Lung (tissue), 12 donors: ENCODE data around the gene ANKRD27. TPM values are rescaled to one million over a fixed set of nuclear protein-coding genes. Genes with fewer than 3 reads are reported as not detected.
"Not testable (repeated sequence)": the region's sequence is repeated elsewhere in the genome, so short reads cannot be mapped to it uniquely, and the experiment has no call there.

Experiments used
- ATAC-seq: fragments of 200-7000 bp; cut with Tn5 transposase; one replicate; pipeline ENCODE4 v1.9.1; 2020; ENCODE audit warnings: moderate number of reproducible peaks; ENCODE audit not compliant: insufficient read depth, low FRiP score
- DNase-seq, 3 donors: peaks; one replicate each; pipeline ENCODE4 v3.0.0-alpha.2; 2013 to 2017
- H3K27ac ChIP-seq, 2 donors: one replicate each; pipeline ENCODE4 v1.5.1; 2013; ENCODE audit warnings: mild to moderate bottlenecking in 2 of 2, moderate library complexity in 2 of 2, control low read depth in 1 of 2, inconsistent platforms in 1 of 2, low read depth in 1 of 2, low read length in 1 of 2
- H3K27me3 ChIP-seq, 3 donors: one replicate each; pipeline ENCODE4 v1.5.1; 2013; ENCODE audit warnings: low read length in 2 of 3; ENCODE audit not compliant: control insufficient read depth in 3 of 3, insufficient read depth in 3 of 3
- H3K36me3 ChIP-seq, 4 donors: one replicate each; pipeline ENCODE4 v1.5.1; 2013; ENCODE audit warnings: low read length in 4 of 4, mild to moderate bottlenecking in 1 of 4, moderate library complexity in 1 of 4; ENCODE audit not compliant: control insufficient read depth in 4 of 4, insufficient read depth in 4 of 4
- H3K4me1 ChIP-seq, 5 donors: one replicate each; pipeline ENCODE4 v1.5.1; 2013; ENCODE audit warnings: low read length in 5 of 5, mild to moderate bottlenecking in 2 of 5, moderate library complexity in 1 of 5; ENCODE audit not compliant: control insufficient read depth in 5 of 5, insufficient read depth in 5 of 5
- H3K4me3 ChIP-seq: one replicate; pipeline ENCODE4 v1.5.1; 2013; ENCODE audit warnings: mild to moderate bottlenecking, control low read depth, moderate library complexity
- H3K9ac ChIP-seq, 2 donors: one replicate each; pipeline ENCODE4 v1.5.1; 2013; ENCODE audit warnings: low read length in 2 of 2, control low read depth in 1 of 2; ENCODE audit not compliant: insufficient read depth in 1 of 2
- H3K9me3 ChIP-seq, 4 donors: one replicate each; pipeline ENCODE4 v1.5.1; 2013; ENCODE audit warnings: low read length in 3 of 4, mild to moderate bottlenecking in 1 of 4, moderate library complexity in 1 of 4; ENCODE audit not compliant: control insufficient read depth in 4 of 4, insufficient read depth in 3 of 4
- WGBS, 2 donors: extraction: QIAGEN DNeasy Blood & Tissue Kit; methylation state at CpG; one replicate each; pipeline ENCODE4 v1.1.7; 2013; 5-methylcytosine and 5-hydroxymethylcytosine counted together
- polyA plus RNA-seq, 2 donors: library from polyadenylated mRNA; stranded (reverse); fragments of 200-250 nt; gene quantifications; one replicate each; pipeline ENCODE4 v1.2.1, GENCODE V29; 2013
- total RNA-seq, 2 donors: library from RNA; depleted of rRNA in 1 of 2; stranded (reverse); fragments of >200 nt in 1 of 2; gene quantifications; one replicate each; pipeline ENCODE4 v1.2.1, GENCODE V29; 2014 to 2021
- TF ChIP-seq, protein P1 (sequence below): IDR thresholded peaks from 2 replicates; pipeline ENCODE4 v1.5.1; 2012; ENCODE audit warnings: mild to moderate bottlenecking; ENCODE audit errors: control extremely low read depth, extremely low read depth
- donor health status: control.
- donor health status: control.
- donor health status: Bipolar disorder and iron deficiency.
- donor health status: healthy.
- donor health status: DM: yes; HTN: yes; CAD: no.

Gene ANKRD27
- total and polyA plus RNA-seq, 4 donors: 8.9 to 31.5 (median 22.5) TPM

DNA sequence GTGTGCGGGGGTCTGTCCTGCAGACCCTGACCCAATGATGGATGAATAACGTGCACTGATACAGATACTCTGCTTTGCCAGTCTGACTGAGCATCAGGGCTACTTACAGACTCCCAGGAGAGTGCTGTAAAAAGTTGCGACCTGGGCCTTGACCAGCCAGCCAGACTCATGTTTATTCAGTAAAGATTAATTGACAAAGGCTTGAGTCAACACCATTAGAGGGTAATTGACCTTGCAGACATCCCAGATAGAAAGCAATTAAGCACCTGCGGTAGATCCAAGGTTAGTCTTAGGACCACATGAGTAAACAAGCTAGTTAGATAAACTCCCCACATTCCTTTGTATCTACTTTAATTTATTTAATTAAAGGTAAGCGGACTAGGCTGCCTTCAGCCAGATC lies 27.0 kb upstream of the ANKRD27 start:
- Histone ChIP-seq H3K27me3 (no peaks in the 10 kb centered on the region), H3K36me3 (peaks cover 4 to 19% (median 7%) of the 10 kb centered on the region in 4 donors), H3K27ac (no peak overlapping the region), H3K9ac (no peak overlapping the region), H3K9me3 (peaks cover 0 to 4% (median 1%) of the 10 kb centered on the region in 4 donors), H3K4me3 (no peak overlapping the region), H3K4me1 (peaks cover 0 to 7% (median 0%) of the 10 kb centered on the region in 5 donors)
- TF ChIP-seq, protein P1, sequence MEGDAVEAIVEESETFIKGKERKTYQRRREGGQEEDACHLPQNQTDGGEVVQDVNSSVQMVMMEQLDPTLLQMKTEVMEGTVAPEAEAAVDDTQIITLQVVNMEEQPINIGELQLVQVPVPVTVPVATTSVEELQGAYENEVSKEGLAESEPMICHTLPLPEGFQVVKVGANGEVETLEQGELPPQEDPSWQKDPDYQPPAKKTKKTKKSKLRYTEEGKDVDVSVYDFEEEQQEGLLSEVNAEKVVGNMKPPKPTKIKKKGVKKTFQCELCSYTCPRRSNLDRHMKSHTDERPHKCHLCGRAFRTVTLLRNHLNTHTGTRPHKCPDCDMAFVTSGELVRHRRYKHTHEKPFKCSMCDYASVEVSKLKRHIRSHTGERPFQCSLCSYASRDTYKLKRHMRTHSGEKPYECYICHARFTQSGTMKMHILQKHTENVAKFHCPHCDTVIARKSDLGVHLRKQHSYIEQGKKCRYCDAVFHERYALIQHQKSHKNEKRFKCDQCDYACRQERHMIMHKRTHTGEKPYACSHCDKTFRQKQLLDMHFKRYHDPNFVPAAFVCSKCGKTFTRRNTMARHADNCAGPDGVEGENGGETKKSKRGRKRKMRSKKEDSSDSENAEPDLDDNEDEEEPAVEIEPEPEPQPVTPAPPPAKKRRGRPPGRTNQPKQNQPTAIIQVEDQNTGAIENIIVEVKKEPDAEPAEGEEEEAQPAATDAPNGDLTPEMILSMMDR: no peak
- peak; percentile 34 for ATAC-seq
- peak in 1 of 3 donors; percentile 14 for DNase-seq
- WGBS, 2 donors: 57 to 83% methylated on average over 5 of the region's 5 CpGs

DNA sequence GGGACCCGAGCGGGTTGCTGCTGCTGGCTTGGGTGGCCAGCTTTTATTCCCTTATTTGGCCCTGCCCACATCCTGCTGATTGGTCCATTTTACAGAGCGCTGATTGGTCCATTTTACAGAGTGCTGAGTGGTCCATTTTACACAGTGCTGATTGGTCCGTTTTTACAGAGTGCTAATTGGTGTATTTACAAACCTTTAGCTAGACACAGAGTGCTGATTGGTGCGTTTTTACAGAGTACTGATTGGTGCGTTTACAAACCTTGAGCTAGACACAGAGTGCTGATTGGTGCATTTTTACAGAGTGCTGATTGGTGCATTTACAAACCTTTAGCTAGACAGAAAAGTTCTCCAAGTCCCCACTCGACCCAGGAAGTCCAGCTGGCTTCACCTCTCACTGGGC lies 25.1 kb upstream of the ANKRD27 start:
- H3K9ac ChIP-seq, H3K9me3 ChIP-seq, H3K4me3 ChIP-seq, H3K27ac ChIP-seq, DNase-seq, ATAC-seq, H3K27me3 ChIP-seq: not testable (repeated sequence)
- WGBS, 2 donors: 94 to 98% methylated on average over 7 of the region's 7 CpGs
- peaks cover 4 to 27% (median 8%) of the 10 kb centered on the region in 4 donors for H3K36me3 ChIP-seq
- peaks cover 0 to 11% (median 0%) of the 10 kb centered on the region in 5 donors for H3K4me1 ChIP-seq

DNA sequence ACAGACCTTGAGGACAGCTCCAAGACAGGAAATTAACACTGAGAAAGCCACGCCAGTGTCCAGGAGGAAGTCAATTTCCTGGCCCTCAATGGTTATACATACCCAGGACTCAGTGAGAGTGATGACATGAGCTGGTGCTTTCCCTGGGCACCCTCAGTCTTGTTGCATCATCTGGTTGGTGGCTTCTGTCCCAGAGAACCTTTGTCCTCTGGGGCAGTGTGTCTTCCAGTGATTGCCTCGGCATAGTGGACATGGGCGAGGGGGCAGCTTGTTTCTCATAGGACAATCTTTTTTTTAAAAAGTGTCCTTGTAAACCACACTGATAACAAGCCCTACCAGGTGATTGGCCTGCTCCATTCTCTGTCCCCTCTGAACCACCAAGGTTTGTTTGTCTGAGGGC lies 21.8 kb upstream of the ANKRD27 start:
- H3K9ac ChIP-seq, H3K27ac ChIP-seq, H3K4me3 ChIP-seq, DNase-seq, ATAC-seq, H3K9me3 ChIP-seq, H3K27me3 ChIP-seq: not testable (repeated sequence)
- WGBS, 2 donors: 43 to 60% methylated on average over 3 of the region's 3 CpGs
- H3K4me1 ChIP-seq: peaks cover 0 to 22% (median 13%) of the 10 kb centered on the region in 5 donors
- peaks cover 0 to 18% (median 6%) of the 10 kb centered on the region in 4 donors for H3K36me3 ChIP-seq

DNA sequence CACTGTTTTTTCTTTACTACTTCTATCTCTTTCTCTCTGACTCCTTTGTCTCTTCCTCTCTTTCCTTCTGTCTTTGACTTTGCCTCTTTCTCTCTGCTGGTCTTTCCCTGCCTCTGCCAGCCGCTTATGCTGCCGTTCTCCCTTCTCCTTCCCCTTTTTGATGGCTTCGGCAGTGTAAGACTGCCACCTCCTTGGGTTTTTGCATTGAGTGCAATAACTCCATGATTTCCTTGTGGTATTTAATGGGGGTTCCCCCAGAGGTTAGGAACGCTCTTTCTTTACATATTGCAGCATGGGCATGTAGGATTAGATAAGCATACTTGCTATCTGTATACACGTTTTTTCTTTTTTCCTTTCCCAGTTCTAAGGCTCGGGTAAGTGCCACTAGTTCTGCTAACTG lies 20.5 kb upstream of the ANKRD27 start:
- H3K9ac ChIP-seq, H3K27ac ChIP-seq, H3K27me3 ChIP-seq, H3K9me3 ChIP-seq, H3K4me3 ChIP-seq, DNase-seq, ATAC-seq: not testable (repeated sequence)
- WGBS, 2 donors: 28 to 39% methylated on average over 6 of the region's 6 CpGs
- Histone ChIP-seq H3K4me1 (peaks cover 3 to 23% (median 18%) of the 10 kb centered on the region in 5 donors), H3K36me3 (peaks cover 0 to 18% (median 6%) of the 10 kb centered on the region in 4 donors)

DNA sequence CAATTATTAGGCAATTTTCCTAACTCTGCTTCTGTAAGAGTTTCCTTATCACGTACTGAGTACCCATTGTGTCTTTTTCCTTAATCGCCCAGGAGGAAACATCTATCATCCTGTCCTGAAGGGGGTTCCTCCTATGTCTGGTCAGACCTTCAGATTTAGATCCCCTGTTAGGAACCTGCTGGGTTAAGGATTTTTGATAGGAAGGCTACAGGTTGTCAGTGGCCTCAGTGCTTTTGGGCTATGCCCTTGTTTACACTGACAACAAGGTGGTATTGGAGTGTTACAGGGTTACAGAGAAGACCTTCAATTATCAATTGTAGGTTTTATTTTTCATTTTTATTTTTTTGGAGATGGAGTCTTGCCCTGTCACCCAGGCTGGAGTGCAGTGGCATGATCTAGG lies 19.9 kb upstream of the ANKRD27 start:
- not testable (repeated sequence) for ATAC-seq, H3K27ac ChIP-seq, H3K9me3 ChIP-seq, H3K27me3 ChIP-seq, DNase-seq, H3K4me3 ChIP-seq, H3K9ac ChIP-seq
- H3K36me3 ChIP-seq: peaks cover 0 to 18% (median 5%) of the 10 kb centered on the region in 4 donors
- H3K4me1 ChIP-seq: peaks cover 3 to 23% (median 18%) of the 10 kb centered on the region in 5 donors
- WGBS, 2 donors: 16 to 25% methylated on average over 2 of the region's 2 CpGs

DNA sequence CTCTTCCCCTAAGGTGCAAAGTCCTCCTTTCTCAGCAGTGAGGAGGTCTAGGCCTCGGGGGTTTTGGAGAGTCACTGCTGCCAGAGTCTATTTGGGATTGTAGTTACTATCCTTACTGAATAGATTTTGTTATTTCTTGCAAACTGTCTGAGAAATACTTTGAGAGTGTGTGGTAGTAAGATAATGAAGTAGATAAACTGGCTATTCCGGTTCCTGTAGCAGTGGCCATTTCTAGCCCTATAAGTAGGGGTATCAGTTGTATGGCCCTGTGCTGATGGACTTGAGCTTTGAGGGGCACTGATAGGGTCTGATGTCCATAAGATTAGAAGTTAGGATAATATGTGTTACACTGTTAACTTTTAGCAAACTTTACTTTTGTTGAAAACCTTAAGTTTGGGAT lies 19.3 kb upstream of the ANKRD27 start:
- not testable (repeated sequence) for ATAC-seq
- WGBS, 2 donors: 45 to 51% methylated on average over 2 of the region's 2 CpGs
- peak overlapping the region in 1 of 2 donors; percentile 44 for H3K27ac ChIP-seq

DNA sequence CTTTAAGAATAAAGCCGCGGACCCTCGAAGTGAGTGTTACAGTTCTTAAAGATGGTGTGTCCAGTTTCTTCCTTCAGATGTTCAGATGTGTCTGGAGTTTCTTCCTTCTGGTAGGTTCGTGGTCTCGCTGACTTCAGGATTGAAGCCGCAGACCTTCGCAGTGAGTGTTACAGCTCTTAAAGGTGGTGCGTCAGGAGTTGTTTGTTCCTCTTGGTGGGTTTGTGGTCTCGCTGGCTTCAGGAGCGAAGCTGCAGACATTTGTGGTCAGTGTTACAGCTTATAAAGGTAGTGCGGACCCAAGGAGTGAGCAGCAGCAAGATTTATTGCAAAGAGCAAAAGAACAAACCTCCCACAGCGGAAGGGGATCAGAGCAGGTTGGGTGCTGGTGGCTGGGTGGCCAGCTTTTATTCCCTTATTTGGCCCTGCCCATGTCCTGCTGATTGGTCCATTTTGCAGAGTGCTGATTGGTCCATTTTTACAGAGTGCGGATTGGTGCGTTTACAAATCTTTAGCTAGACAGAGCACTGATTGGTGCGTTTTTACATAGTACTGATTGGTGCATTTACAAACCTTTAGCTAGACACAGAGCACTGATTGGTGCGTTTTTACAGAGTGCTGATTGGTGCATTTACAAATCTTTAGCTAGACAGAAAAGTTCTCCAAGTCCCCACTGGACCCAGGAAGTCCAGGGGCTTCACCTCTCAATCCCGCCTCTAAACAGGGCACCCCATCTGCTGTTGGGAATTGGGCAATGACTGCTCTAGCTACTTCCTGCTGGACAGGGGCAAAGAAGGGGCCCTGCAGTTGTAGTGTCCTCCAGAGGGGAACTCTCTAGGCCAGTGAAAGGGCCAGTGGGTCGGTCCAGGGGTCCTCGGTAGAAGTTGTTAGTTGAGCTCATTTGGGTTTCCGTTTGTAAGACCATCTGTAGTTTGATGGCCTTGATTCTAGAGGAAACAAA lies 18.4 kb upstream of the ANKRD27 start:
- H3K36me3 ChIP-seq: peaks cover 0 to 13% (median 1%) of the 10 kb centered on the region in 4 donors
- not testable (repeated sequence) for H3K27me3 ChIP-seq, ATAC-seq, H3K27ac ChIP-seq, H3K9ac ChIP-seq, H3K4me3 ChIP-seq, DNase-seq, H3K9me3 ChIP-seq
- H3K4me1 ChIP-seq: peaks cover 3 to 23% (median 18%) of the 10 kb centered on the region in 5 donors
- 47 to 71% methylated on average over 20 of the region's 20 CpGs for WGBS, 2 donors

More for the DNA sequence above, 19.3 kb upstream of the ANKRD27 start:
- peak in 1 of 3 donors; percentile 28 for DNase-seq
- not testable (repeated sequence) for H3K9ac ChIP-seq, H3K9me3 ChIP-seq, H3K4me3 ChIP-seq, H3K27me3 ChIP-seq
- Histone ChIP-seq H3K36me3 (peaks cover 0 to 13% (median 3%) of the 10 kb centered on the region in 4 donors), H3K4me1 (peaks cover 3 to 23% (median 18%) of the 10 kb centered on the region in 5 donors)
